Epithelial cell of esophagus (primary cell): Measurements from ENCODE around the gene DCST2.

Experiments used
- DNase-seq: peaks from one replicate; pipeline ENCODE4 v3.0.0; 2010; ENCODE audit warnings: low read depth
- H3K4me3 ChIP-seq: 2 replicates; pipeline ENCODE4 v1.5.1; 2011; ENCODE audit warnings: mild to moderate bottlenecking, low read length, control low read depth
- TF ChIP-seq, protein P1 (sequence below): IDR thresholded peaks from 2 replicates; pipeline ENCODE4 v1.5.1; 2011; ENCODE audit warnings: low read depth, mild to moderate bottlenecking, low read length, control low read depth, inconsistent platforms; ENCODE audit not compliant: insufficient read depth; ENCODE audit errors: missing control alignments

DCST2 gene

DNA sequence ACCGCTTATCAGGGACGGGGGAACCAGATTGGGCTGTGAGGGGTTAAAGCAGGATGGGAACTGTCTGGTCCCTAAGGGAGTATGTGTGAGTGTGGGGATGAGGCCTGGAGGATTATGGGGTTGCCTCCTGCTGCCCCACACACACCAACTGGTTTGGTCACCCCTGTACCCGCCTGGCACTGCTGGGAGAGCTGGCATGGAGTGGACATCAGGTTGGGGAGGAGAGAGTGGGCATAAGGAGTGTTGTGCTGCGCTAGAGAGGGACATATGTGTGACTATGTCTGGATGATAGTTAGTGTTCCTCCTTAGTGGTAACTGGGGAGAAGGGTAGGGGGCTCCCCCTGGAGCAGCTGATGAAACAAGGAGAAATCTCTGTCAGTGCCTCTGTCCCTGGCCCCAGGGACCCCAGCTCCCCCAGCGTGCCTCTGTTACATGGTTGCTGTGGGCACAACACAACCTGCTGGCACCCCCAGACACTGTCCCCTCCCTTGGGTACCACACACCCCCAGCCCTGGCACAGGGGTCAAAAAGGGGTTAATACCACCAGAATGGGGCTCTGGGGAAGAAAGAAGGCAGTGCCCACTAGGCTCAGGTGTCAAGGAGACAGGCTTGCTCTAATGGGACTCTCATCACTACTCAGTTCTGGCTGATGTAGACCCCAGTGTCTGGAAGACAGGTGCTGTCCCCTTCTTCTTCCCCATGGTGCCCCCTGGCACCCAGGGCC is 29.1 kb downstream of the DCST2 start:
- no peak for DNase-seq
- peak overlapping the region; percentile 89 for H3K4me3 ChIP-seq
- TF ChIP-seq, protein P1, sequence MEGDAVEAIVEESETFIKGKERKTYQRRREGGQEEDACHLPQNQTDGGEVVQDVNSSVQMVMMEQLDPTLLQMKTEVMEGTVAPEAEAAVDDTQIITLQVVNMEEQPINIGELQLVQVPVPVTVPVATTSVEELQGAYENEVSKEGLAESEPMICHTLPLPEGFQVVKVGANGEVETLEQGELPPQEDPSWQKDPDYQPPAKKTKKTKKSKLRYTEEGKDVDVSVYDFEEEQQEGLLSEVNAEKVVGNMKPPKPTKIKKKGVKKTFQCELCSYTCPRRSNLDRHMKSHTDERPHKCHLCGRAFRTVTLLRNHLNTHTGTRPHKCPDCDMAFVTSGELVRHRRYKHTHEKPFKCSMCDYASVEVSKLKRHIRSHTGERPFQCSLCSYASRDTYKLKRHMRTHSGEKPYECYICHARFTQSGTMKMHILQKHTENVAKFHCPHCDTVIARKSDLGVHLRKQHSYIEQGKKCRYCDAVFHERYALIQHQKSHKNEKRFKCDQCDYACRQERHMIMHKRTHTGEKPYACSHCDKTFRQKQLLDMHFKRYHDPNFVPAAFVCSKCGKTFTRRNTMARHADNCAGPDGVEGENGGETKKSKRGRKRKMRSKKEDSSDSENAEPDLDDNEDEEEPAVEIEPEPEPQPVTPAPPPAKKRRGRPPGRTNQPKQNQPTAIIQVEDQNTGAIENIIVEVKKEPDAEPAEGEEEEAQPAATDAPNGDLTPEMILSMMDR = no peak

DNA sequence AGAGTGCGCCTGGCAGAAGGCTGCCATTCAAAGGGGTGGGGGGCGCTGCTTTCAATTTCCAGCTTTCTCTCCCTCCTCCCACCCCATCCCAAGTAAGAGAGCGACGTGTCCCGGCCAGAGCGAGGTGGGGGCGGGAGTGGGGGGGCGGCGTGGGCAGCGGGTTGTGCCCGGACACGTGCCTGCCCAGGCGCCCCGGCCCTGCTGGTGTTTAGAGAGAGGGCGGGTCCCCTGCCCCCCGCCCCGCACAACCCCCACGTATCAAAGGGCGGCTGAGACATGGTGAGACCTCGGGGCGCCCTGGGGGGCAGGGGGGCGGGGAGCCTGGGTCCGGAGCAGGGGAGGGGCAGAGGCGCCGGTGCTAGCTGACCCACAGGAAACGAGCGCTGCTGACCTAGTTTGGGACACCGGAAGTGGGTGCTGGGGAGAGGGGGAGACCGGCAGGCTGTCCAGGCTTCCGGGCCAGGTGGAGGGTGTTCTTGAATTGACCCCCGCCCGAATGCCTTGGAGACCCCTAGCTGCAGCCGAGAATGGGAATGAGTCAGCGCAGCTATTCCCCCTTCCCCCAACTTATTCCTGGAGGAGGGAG is 29.7 kb downstream of the DCST2 start:
- no peak for DNase-seq
- TF ChIP-seq, protein P1 = no peak
- peak overlapping the region; percentile 89 for H3K4me3 ChIP-seq

DNA sequence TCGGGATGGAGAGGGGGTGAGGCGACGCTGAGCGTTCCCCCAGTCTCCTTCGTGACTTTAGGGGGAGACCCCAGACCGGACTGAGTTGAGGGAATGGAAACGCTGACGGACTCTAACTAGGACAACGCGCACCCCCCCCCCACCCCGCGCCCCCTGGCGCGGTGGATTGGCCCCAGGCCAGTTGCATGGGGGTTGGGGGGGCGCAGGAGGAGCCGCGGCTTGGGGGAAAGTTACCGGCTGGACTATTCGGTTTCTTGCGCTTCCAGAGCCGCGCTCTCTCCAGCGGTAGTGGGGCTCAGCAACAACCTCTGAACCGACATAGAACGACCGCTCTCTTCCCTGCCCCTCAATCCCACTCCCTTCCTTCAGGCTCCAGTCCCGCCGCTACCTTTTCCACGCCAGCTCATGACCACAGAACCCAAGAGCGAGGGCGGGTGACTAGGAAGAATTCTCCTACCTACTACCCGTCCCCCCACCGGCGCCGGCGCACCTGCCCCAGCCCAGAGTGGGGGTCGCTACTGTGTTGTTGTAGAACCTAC is 30.3 kb downstream of the DCST2 start:
- peak; percentile 48 for DNase-seq
- TF ChIP-seq, protein P1 = no peak

DNA sequence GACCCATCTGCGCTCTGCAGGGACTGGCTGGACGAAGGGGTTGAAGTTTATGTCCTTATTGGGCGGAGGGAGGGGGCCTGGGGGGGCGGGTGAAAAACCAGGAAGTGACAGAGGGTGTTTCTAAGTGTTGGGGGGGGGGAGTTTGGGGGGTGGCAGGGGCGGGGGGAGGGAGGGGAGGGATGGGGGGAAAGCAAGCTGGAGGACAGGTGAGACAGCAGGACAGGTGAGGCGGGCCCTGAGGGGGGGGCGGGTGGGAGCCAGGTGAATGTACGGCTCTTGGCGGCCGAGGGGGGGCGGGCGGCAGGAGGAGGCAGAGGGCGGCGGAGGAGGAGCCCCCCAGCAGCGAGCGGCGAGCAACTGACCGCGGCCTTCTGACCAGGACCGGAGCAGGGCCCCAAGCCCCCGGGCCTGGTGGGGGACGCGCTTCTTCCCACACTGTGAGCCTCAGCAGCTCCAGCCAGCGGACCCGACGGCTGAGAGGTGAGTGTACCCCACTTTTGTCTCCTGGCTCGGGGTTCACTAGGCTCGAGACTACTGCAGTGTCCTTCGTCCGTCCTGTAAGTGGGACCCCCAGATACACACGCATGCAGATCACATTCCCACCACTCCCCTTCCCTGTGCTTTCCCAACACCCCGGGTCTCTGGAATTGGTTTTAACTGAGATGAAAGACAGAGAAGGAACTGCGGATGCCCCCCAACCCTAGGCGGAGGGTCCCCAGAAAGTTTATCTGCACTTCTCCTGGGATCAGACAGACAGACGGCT is 30.9 kb downstream of the DCST2 start, which contains the start of gene ZBTB7B:
Gene ZBTB7B (plus strand): TSS at position 339 of the 763 bp plus-strand sequence. CDS start 11,859 bp downstream, outside the sequence.
- peak within 1 kb of the TSS; percentile 89 for H3K4me3 ChIP-seq
- DNase-seq = peak; percentile 35
- TF ChIP-seq, protein P1 = no peak

More for the DNA sequence above, 30.3 kb downstream of the DCST2 start:
- H3K4me3 ChIP-seq = peak overlapping the region; percentile 89

DNA sequence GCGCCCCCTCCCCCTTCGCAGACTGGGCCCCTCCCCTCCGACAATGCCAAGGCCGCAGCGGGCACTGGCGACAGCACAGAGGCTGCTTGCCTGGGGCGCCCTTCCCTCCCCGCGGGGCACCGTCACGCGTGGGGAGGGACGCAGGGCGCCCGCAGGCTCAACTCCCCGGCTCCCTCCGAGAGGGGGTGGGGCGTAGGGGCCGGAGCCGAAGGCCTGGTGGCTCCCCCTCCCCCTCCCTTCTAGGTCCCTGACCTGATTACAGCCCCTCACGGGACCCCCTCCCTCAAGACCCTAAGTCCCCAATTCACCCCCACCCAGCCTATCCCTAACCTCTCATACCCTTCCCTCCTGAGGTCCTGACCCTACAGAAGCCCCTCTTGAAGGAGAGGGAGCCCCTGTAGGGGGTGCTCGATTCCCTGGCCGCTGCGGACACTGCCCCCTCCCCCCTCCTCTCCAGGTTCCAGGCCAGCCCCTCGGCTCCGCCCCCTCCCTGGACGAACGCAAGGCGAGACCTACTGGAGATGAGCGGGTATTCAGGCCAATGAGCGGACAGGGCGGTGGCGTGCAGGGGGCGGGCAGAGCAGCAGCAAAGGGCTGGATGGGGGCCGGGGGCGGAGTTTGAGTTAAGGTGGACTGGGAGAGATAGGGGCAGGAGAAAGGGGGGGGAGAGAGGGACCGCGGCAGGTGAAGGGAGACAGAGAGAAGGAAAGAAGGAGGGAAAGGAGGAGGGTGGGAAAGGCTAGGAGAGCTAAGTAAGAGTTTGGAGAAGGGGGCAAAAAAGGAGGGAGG is 31.7 kb downstream of the DCST2 start:
- TF ChIP-seq, protein P1 = peak; percentile 33
- peak overlapping the region; percentile 89 for H3K4me3 ChIP-seq
- peak; percentile 100 for DNase-seq

DNA sequence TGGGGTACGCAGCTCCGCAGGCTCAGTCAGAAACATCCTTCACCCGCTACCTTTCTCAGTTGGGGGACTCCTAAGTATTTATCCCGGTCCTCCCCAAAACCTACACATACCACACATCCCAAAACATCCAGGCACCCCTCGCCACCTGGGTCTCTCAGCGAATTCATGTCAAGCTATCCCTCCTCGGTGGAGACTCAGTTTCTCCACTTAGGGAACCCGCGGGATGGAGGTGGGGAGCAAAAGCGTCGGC is 32.2 kb downstream of the DCST2 start:
- peak overlapping the region; percentile 89 for H3K4me3 ChIP-seq
- no peak for DNase-seq
- TF ChIP-seq, protein P1 = no peak
